Astrocyte of the cerebellum (primary cell): ENCODE results near the gene PDE6H.

ENCODE experiments used
- DNase-seq: peaks from one replicate; pipeline ENCODE4 v3.0.0-alpha.2; 2011; ENCODE audit warnings: low read depth
- H3K4me3 ChIP-seq: 2 replicates; pipeline ENCODE4 v1.5.1; 2011; ENCODE audit warnings: mild to moderate bottlenecking, low read depth, low read length, moderate library complexity
- in situ Hi-C: cut with HindIII; loops from 2 replicates; pipeline ENCODE4 v1.10.0; 2017; ENCODE audit warnings: low sequenced_read_pairs
- TF ChIP-seq, protein P1 (sequence below): IDR thresholded peaks from 2 replicates; pipeline ENCODE4 v1.5.1; 2012; ENCODE audit warnings: low read length, low read depth, moderate library complexity, mild to moderate bottlenecking; ENCODE audit errors: missing control alignments

PDE6H gene

DNA sequence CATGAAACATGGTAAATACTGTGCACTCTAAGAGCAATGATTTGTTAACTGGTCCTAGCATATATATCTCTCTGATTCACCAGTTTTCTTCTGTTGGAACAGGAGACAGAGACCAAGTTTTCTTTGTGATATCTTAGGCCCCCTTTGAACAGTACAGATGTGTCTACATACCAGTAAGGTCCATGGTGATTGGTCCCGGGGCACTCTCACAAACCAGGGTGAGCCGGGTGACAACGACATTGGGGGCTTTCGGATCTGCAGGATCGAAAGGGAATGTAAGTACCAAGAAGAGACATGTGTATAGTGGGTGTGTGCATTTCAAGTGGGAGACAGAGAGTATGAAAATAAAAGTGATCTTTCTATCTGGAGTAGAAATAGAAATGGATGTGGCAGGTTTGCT, 23.2 kb upstream of the PDE6H start:
- TF ChIP-seq, protein P1, sequence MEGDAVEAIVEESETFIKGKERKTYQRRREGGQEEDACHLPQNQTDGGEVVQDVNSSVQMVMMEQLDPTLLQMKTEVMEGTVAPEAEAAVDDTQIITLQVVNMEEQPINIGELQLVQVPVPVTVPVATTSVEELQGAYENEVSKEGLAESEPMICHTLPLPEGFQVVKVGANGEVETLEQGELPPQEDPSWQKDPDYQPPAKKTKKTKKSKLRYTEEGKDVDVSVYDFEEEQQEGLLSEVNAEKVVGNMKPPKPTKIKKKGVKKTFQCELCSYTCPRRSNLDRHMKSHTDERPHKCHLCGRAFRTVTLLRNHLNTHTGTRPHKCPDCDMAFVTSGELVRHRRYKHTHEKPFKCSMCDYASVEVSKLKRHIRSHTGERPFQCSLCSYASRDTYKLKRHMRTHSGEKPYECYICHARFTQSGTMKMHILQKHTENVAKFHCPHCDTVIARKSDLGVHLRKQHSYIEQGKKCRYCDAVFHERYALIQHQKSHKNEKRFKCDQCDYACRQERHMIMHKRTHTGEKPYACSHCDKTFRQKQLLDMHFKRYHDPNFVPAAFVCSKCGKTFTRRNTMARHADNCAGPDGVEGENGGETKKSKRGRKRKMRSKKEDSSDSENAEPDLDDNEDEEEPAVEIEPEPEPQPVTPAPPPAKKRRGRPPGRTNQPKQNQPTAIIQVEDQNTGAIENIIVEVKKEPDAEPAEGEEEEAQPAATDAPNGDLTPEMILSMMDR, result no peak
- DNase-seq, result no peak
- no peak overlapping the region for H3K4me3 ChIP-seq
- in situ Hi-C loops, result no loop called here

DNA sequence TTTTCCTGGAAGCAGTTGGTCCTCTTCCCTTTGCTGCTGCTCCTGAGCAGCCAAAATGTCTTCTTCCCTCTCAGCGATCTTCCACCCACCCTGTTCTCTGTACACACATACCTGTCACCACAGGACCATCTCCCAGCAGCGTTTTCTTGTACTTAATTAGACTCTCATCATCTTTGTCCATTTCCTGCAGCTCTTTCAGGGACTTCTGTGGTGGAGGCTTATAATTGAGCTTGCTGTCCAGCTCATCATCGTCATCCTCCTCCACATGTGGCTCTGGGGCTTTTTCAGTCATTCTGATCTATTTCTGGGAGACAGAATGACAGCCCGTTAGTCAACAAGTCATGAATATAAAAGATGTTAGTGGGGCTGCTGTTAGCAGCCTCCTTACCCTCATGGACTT, 22.4 kb upstream of the PDE6H start:
- H3K4me3 ChIP-seq, result no peak overlapping the region
- no peak for DNase-seq
- in situ Hi-C loops, result no loop called here
- TF ChIP-seq, protein P1, result no peak

GRCh38 chr12:14950982-14951746, 21.7 kb upstream of the PDE6H start:
- H3K4me3 ChIP-seq, result no peak overlapping the region
- DNase-seq, result no peak
- TF ChIP-seq, protein P1, result no peak
- in situ Hi-C loops, result no loop called here

- in situ Hi-C loops, result no loop called here
- TF ChIP-seq, protein P1, result no peak
- H3K4me3 ChIP-seq, result no peak overlapping the region
- DNase-seq, result no peak
These were observed 21.0 kb upstream of the PDE6H start for GRCh38 chr12:14951851-14952250.

- TF ChIP-seq, protein P1, result no peak
- peak; percentile 63 for DNase-seq
- in situ Hi-C loops, result no loop called here
- no peak overlapping the region for H3K4me3 ChIP-seq
These were observed 20.4 kb upstream of the PDE6H start for GRCh38 chr12:14952299-14952921.

DNA sequence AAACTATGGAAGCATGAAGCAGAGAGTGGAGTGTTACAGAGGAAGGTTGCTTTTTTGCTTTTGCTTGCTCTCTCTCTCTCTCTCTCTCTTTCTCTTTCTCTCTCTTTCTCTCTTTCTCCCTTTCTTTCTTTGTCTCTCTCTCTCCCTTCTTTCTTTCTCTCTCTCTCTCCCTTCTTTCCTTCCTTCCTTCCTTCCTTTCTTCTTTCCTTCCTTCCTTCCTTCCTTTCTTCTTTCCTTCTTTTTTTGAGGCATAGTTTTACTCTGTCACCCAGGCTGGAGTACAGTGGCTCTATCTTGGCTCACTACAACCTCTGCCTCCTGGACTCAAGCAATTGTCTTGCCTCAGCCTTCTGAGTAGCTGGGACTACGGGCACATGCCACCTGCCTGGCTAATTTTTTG, 19.1 kb upstream of the PDE6H start:
- no peak for DNase-seq
- no peak overlapping the region for H3K4me3 ChIP-seq
- TF ChIP-seq, protein P1, result no peak
- in situ Hi-C loops, result no loop called here
